Adrenal gland (tissue), 12 donors: ENCODE results near the gene LINS1. TPM values are rescaled to one million over a fixed set of nuclear protein-coding genes. Genes with fewer than 3 reads are reported as not detected.

Experiments
- DNase-seq, 7 donors: peaks; one replicate each; pipeline ENCODE4 v3.0.0-alpha.2; 2019 to 2020
- H3K27ac ChIP-seq, 5 donors: fragments of 200-600 bp; sonication (generic) in 4 of 5; 1 replicate in 3 of 5; 2 replicates in 2 of 5; pipeline versions ENCODE4 v1.5.1 to v1.8.0; 2016 to 2020; ENCODE audit warnings: mild to moderate bottlenecking in 1 of 5
- H3K27me3 ChIP-seq: fragments of 200-600 bp; 2 replicates; pipeline ENCODE4 v1.8.0; 2021
- H3K36me3 ChIP-seq, 2 donors: fragments of 200-600 bp; replicated peaks in 1 of 2; 1 replicate in 1 of 2; 2 replicates in 1 of 2; pipeline versions ENCODE4 v1.5.1 to v1.8.0; 2018 to 2022
- H3K4me1 ChIP-seq, 2 donors: fragments of 200-600 bp; replicated peaks in 1 of 2; 1 replicate in 1 of 2; 2 replicates in 1 of 2; pipeline versions ENCODE4 v1.5.1 to v1.8.0; 2018 to 2021
- H3K4me3 ChIP-seq, 4 donors: fragments of 200-600 bp; sonication (generic) in 3 of 4; one replicate each; pipeline ENCODE4 v1.5.1; 2016 to 2018
- H3K9me3 ChIP-seq, 3 donors: fragments of 200-600 bp; sonication (generic) in 1 of 3; replicated peaks in 1 of 3; 1 replicate in 2 of 3; 2 replicates in 1 of 3; pipeline versions ENCODE4 v1.5.1 to v1.8.0; 2016 to 2021
- POLR2A ChIP-seq, 2 donors: fragments of 450-650 bp; IDR thresholded peaks; one replicate each; pipeline ENCODE4 v1.6.1; 2017; ENCODE audit warnings: antibody characterized with exemption in 2 of 2, mild to moderate bottlenecking in 2 of 2, moderate library complexity in 1 of 2
- WGBS, 4 donors: extraction: QIAGEN DNeasy Blood & Tissue Kit in 2 of 4; methylation state at CpG; one replicate each; pipeline versions ENCODE4 v1.1.5 to v1.1.7; 2013 to 2017; 5-methylcytosine and 5-hydroxymethylcytosine counted together
- intact Hi-C, 2 donors: fragments of 100-400 bp; cut with DNase I; formaldehyde crosslinking; loops; one replicate each; pipeline versions ENCODE4 v1.14.1 to v1.15.0; 2022 to 2023
- polyA plus RNA-seq, 3 donors: library from polyadenylated mRNA; stranded (reverse); fragments of 200-250 nt in 2 of 3; fragments of 350-450 nt in 1 of 3; fragmentation: Illumina TruSeq in 1 of 3; extraction: RNeasy Lipid Tissue Mini Kit (QIAGEN cat#74804) in 1 of 3; gene quantifications; one replicate each; pipeline ENCODE4 v1.2.3, GENCODE V29; 2013 to 2014
- total RNA-seq, 9 donors: library from RNA; depleted of rRNA in 4 of 9; stranded (reverse); fragments of >200 nt in 4 of 9; fragments of 120-200 nt in 1 of 9; fragmentation: NEBNext Ultra II Directional in 1 of 9; extraction: Animal tissue kit (Norgen Biotek cat#: 25700) in 1 of 9; gene quantifications; one replicate each; pipeline versions ENCODE4 v1.1.0 to v1.2.4, GENCODE V29; 2013 to 2023
- TF ChIP-seq, protein P1 (sequence below), 6 experiments: fragments of 450-650 bp in 4 of 6; fragments of 200-600 bp in 2 of 6; sonication (generic) in 1 of 6; IDR thresholded peaks; 1 replicate in 5 of 6; 2 replicates in 1 of 6; pipeline versions ENCODE4 v1.5.1 to v1.8.0; 2016 to 2021; ENCODE audit warnings: antibody characterized with exemption in 6 of 6, mild to moderate bottlenecking in 2 of 6, moderate library complexity in 1 of 6
- donor health status: healthy with polysubstance abuse.
- donor health status: Bipolar disorder and iron deficiency.
- donor health status: DM: yes; HTN: yes; CAD: no.
- donor health status: DM: no; HTN: no; CAD: no.
- donor health status: DM: no; HTN: no; CAD: no.
- donor health status: DM: yes; HTN: yes; CAD: no.

LINS1 gene
- total and polyA plus RNA-seq, 12 donors = 7.4 to 23.5 (median 12.2) TPM

DNA sequence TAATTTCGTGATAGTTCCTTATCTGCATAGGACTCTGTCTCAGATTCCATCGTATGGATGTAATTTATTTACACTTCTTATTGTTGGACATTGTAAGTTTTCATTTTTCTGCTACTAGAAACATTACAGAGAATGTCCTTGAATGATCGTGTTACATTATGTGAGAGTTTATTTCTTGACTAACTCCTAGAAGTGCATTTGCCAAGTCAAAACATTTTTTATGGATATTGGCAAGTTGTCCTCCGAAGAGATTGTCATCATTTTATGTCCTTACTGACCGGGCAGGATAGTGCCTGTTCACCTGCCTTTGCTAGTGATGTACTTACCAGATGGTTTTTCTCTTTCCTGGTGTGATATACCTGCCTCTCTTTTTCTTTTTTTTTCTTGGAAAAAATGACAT is 13.8 kb upstream of the LINS1 start:
- intact Hi-C loops = no loop called here
- TF ChIP-seq, protein P1, sequence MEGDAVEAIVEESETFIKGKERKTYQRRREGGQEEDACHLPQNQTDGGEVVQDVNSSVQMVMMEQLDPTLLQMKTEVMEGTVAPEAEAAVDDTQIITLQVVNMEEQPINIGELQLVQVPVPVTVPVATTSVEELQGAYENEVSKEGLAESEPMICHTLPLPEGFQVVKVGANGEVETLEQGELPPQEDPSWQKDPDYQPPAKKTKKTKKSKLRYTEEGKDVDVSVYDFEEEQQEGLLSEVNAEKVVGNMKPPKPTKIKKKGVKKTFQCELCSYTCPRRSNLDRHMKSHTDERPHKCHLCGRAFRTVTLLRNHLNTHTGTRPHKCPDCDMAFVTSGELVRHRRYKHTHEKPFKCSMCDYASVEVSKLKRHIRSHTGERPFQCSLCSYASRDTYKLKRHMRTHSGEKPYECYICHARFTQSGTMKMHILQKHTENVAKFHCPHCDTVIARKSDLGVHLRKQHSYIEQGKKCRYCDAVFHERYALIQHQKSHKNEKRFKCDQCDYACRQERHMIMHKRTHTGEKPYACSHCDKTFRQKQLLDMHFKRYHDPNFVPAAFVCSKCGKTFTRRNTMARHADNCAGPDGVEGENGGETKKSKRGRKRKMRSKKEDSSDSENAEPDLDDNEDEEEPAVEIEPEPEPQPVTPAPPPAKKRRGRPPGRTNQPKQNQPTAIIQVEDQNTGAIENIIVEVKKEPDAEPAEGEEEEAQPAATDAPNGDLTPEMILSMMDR (IDR thresholded peaks at IDR 0.05) = no peak
- TF ChIP-seq POLR2A (IDR thresholded peaks at IDR 0.05) = no peak
- Histone ChIP-seq H3K27me3 (no peaks in the 10 kb centered on the region), H3K9me3 (no peaks in the 10 kb centered on the region), H3K36me3 (peaks cover 0 to 30% of the 10 kb centered on the region in 2 donors), H3K4me3 (no peak overlapping the region), H3K4me1 (peaks cover 0 to 5% of the 10 kb centered on the region in 2 donors), H3K27ac (no peak overlapping the region)
- DNase-seq = no peak
- 26 to 31% (median 30%) methylated on average over 5 of the region's 5 CpGs for WGBS, 4 donors

DNA sequence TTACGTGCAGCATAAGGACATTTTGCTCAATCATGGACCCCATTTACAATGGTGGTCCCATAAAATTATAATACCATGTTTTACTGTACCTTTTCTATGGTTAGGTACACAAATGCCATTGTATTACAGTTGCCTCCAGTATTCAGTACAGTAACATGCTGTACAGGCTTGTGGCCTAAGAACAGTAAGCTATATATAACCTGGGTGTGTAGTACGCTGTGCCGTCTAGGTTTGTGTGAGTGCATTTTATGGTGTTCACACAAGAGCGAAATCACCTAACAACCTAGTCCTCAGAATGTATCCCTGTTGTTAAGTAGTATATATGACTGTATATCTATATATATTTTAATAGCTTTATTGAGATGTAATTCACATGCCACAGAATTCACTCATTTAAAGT is 12.9 kb upstream of the LINS1 start:
- no peaks in the 10 kb centered on the region for H3K27me3 ChIP-seq
- no peak overlapping the region for H3K4me3 ChIP-seq
- no peaks in the 10 kb centered on the region for H3K9me3 ChIP-seq
- peaks cover 0 to 5% of the 10 kb centered on the region in 2 donors for H3K4me1 ChIP-seq
- no peak overlapping the region for H3K27ac ChIP-seq
- no peak for TF ChIP-seq POLR2A (IDR thresholded peaks at IDR 0.05)
- TF ChIP-seq, protein P1 (IDR thresholded peaks at IDR 0.05) = no peak
- peaks cover 0 to 34% of the 10 kb centered on the region in 2 donors for H3K36me3 ChIP-seq
- no peak for DNase-seq
- intact Hi-C loops = no loop called here
- WGBS, 4 donors = 93 to 98% (median 97%) methylated on average over 4 of the region's 4 CpGs

DNA sequence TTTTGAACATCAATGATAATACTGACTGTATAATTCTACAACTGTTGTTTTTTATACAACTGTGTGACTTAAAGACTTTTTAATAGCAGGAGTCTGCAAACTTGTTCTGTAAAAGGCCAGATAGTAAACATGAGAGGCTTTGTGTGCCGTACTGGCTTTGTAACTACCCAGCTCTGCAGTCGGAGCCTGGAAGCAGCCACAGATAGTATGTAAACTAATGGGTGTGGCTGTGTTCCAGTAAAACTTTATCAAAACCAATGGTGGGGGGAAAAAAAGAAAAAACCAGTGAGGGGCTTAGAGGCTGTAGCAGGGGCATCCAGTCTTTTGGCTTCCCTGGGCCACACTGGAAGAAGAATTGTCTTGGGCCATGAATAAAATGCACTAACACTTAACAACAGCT is 12.4 kb upstream of the LINS1 start:
- peaks cover 0 to 40% of the 10 kb centered on the region in 2 donors for H3K36me3 ChIP-seq
- WGBS, 4 donors = 92 to 98% (median 97%) methylated on average over 2 of the region's 2 CpGs
- H3K4me1 ChIP-seq = peaks cover 0 to 5% of the 10 kb centered on the region in 2 donors
- no peak overlapping the region for H3K4me3 ChIP-seq
- DNase-seq = no peak
- H3K27ac ChIP-seq = no peak overlapping the region
- H3K27me3 ChIP-seq = no peaks in the 10 kb centered on the region
- intact Hi-C loops = no loop called here
- no peaks in the 10 kb centered on the region for H3K9me3 ChIP-seq
- TF ChIP-seq, protein P1 (IDR thresholded peaks at IDR 0.05) = no peak
- no peak for TF ChIP-seq POLR2A (IDR thresholded peaks at IDR 0.05)

DNA sequence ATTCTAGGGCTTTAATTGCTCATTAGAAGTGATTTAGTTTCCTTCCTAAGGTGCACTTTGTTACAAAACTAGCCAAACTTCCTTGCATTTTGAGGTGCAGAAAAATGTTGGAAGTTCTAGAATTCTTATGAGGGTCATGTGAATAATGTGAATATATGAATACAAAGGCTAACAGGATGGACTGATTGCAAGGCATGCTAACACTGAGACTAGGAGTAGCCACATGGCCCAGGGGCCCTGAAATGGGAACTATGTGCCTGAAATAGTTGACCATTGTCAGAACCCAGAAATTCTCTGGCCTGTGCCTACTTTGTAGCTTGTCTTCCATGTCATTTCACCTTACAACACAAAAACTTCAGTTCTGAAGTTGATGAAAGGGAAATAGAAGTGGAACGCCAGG is 11.2 kb upstream of the LINS1 start:
- H3K9me3 ChIP-seq = no peaks in the 10 kb centered on the region
- intact Hi-C loops = no loop called here
- no peak for DNase-seq
- H3K27me3 ChIP-seq = no peaks in the 10 kb centered on the region
- no peak overlapping the region for H3K4me3 ChIP-seq
- no peak overlapping the region for H3K27ac ChIP-seq
- 90 to 95% (median 93%) methylated on average over 1 of the region's 1 CpG for WGBS, 4 donors
- peaks cover 0 to 5% of the 10 kb centered on the region in 2 donors for H3K4me1 ChIP-seq
- TF ChIP-seq, protein P1 (IDR thresholded peaks at IDR 0.05) = no peak
- TF ChIP-seq POLR2A (IDR thresholded peaks at IDR 0.05) = no peak
- H3K36me3 ChIP-seq = peaks cover 0 to 41% of the 10 kb centered on the region in 2 donors
